Fibroblast of mammary gland (primary cell): ENCODE data around the gene DNAH1.
A peak's percentile ranks its signal among the peaks of the same experiment; 100 is the strongest.

Experiments
- DNase-seq: peaks from one replicate; pipeline ENCODE4 v3.0.0-alpha.2; 2010; ENCODE audit warnings: low read depth
- H3K4me3 ChIP-seq: 2 replicates; pipeline ENCODE4 v1.5.1; 2011; ENCODE audit warnings: low read depth, mild to moderate bottlenecking, low read length, moderate library complexity; ENCODE audit not compliant: control insufficient read depth
- TF ChIP-seq, protein P1 (sequence below): conservative IDR thresholded peaks from 2 replicates; pipeline ENCODE4 v1.5.1; 2011; ENCODE audit warnings: low read depth, low read length, inconsistent platforms; ENCODE audit not compliant: control insufficient read depth, insufficient read depth

DNAH1 gene

DNA sequence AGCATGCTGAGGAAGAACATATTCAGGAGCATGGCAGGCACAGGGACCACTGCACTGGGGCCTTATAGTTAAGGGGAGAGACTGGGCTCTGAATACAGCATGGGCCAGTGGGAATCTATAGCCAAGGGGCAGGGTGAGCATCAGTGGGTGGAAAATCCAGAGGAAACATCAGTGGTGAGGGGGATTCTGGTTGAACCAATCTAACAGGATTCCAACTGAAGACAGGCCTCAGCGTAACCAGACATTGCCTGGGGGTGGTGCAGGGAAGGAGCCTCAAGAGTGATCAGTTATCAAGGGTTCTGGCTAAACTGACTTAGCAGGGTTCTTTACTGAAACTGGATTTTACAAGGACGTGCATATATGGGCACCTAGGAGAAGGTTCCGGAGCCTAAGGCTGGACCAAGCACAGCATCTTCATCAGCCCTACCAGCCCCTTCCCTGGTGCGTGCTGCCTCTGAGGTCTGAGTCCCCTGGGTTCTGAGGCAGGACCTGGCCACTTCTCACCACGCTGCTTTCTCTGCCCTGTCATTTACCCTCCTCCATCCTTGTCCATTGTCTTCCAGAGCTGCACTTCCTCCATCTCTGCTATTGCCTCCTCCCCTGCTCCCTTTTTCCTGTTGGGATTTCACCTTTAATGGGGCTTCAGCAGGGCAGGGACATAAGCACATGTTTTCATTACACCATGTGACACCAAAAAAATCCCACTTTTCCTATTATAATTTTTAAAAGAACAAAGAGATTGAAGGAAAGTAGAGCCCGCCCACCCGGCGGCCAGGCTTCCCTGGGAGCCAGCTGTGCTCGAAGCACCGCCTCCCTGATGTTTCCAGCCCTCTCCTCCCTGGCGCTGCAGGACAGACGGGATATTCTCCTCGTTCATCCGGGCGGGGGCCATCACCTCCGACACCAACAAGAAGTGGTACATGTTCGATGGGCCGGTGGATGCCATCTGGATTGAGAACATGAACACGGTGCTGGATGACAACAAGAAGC, 52.1 kb downstream of the DNAH1 start:
- no peak overlapping the region for H3K4me3 ChIP-seq
- TF ChIP-seq, protein P1, sequence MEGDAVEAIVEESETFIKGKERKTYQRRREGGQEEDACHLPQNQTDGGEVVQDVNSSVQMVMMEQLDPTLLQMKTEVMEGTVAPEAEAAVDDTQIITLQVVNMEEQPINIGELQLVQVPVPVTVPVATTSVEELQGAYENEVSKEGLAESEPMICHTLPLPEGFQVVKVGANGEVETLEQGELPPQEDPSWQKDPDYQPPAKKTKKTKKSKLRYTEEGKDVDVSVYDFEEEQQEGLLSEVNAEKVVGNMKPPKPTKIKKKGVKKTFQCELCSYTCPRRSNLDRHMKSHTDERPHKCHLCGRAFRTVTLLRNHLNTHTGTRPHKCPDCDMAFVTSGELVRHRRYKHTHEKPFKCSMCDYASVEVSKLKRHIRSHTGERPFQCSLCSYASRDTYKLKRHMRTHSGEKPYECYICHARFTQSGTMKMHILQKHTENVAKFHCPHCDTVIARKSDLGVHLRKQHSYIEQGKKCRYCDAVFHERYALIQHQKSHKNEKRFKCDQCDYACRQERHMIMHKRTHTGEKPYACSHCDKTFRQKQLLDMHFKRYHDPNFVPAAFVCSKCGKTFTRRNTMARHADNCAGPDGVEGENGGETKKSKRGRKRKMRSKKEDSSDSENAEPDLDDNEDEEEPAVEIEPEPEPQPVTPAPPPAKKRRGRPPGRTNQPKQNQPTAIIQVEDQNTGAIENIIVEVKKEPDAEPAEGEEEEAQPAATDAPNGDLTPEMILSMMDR, result no peak
- DNase-seq, result no peak

DNA sequence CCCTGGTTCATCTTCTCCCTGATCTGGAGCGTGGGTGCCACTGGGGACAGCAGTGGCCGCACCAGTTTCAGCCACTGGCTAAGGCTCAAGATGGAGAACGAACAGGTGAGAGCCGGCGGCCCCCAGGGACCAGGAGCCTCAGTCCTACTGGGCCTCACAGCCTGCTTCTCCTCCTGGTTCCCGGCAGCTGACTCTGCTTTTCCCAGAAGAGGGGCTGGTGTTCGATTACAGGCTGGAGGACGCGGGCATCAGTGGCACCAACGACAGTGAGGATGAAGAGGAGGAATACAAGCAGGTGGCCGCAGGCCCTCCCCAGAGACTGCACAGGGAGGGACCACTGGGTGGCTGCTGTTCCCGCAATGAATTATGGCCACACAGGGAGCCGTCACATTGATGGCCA, 54.4 kb downstream of the DNAH1 start:
- DNase-seq, result no peak
- TF ChIP-seq, protein P1, result no peak

DNA sequence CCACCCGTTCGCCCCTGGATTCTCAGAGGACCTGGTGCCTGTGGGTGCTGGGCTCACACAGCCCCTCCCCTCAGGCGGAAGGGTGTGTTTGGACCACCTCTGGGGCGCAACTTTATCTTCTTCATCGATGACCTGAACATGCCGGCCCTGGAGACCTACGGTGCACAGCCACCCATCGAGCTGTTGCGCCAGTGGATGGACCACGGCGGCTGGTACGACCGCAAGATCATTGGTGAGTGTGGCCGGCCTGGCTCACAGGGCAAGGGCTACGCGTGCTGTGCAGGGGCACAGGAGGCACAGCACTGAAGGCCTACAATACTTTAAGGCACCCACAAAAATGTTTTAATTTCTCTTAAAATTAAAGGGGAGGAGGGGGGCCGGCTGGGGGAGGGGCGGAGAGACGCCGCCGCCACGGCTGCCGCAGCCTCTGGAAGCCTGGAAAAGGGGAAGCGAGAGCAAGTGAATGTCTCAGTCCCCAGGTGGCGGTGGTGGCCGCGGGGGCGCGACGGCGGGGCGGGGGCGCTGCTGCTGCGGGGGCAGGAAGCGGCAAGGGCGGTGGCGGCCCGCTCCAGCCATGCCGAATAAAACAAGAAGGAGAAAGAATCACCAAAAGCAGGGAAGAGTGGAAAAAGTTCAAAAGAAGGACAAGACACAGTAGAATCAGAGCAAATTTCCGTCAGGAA, 56.8 kb downstream of the DNAH1 start:
- no peak overlapping the region for H3K4me3 ChIP-seq
- TF ChIP-seq, protein P1, result no peak
- no peak for DNase-seq

More for the DNA sequence above, 54.4 kb downstream of the DNAH1 start:
- no peak overlapping the region for H3K4me3 ChIP-seq

DNA sequence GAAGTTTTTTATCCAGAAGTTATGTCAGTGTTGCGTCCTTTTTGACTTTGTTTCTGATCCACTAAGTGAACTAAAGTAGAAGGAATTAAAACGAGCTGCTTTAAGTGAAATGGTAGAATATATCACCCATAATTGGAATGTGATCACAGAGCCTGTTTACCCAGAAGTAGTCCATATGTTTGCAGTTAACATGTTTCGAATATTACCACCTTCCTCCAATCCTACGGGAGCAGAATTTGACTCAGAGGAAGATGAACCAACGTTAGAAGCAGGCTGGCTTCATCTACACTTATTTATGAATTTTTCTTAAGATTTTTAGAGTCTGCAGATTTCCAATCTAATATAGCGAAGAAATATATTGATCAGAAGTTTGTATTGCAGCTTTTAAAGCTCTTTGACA, 57.6 kb downstream of the DNAH1 start:
- TF ChIP-seq, protein P1, result no peak
- peak; percentile 39 for DNase-seq
- H3K4me3 ChIP-seq, result no peak overlapping the region

DNA sequence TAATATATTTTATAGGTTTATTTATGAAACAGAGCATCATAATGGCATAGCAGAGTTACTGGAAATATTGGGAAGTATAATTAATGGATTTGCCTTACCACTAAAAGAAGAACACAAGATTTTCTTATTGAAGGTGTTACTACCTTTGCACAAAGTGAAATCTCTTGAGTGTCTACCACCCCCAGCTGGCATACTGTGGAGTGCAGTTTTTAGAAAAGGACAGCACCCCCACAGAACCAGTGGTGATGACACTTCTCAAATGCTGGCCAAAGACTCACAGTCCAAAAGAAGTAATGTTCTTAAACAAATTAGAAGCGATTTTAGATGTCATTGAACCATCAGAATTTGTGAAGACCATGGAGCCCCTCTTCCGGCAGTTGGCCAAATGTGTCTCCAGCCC, 58.1 kb downstream of the DNAH1 start:
- TF ChIP-seq, protein P1, result peak; percentile 4
- no peak overlapping the region for H3K4me3 ChIP-seq
- DNase-seq, result no peak

DNA sequence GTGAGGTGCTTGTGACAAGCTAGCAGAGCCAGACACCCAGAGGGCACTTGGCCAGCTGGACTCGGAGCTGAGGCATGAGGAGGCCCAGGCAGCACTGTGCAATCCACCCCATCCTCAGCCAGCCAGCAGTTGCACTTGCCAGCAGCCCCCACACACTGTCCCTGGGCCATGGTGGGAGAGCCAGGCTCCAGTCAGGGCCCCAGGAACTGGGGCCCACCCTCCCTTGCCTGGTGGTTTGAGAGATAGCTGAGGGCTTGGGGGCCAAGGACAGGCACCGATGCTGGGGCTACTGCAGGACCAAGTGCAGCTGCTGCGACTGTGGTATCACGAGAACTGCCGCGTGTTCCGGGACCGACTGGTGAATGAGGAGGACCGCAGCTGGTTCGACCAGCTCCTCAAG, 63.5 kb downstream of the DNAH1 start:
- TF ChIP-seq, protein P1, result no peak
- DNase-seq, result no peak
- no peak overlapping the region for H3K4me3 ChIP-seq
